Cardiac fibroblast (primary cell): Measurements from ENCODE around the gene CEP112.
A peak's percentile ranks its signal among the peaks of the same experiment; 100 is the strongest.

ENCODE experiments used
- DNase-seq, 2 donors: peaks; one replicate each; pipeline versions ENCODE4 v3.0.0 to v3.0.0-alpha.2; 2010; ENCODE audit warnings: low read depth in 2 of 2
- H3K4me3 ChIP-seq, 2 donors: replicated peaks in 1 of 2; 1 replicate in 1 of 2; 2 replicates in 1 of 2; pipeline ENCODE4 v1.5.1; 2011; ENCODE audit warnings: low read depth in 2 of 2, low read length in 2 of 2, mild to moderate bottlenecking in 2 of 2, moderate library complexity in 1 of 2
- CTCF ChIP-seq: IDR thresholded peaks from one replicate; pipeline ENCODE4 v1.5.1; 2011; ENCODE audit warnings: low read depth, mild to moderate bottlenecking, low read length, inconsistent platforms

Gene CEP112

GRCh38 chr17:66143657-66144282 is 48.2 kb downstream of the CEP112 start:
- no peak for TF ChIP-seq CTCF
- H3K4me3 ChIP-seq = no peak overlapping the region
- DNase-seq = no peak

GRCh38 chr17:66142428-66142827 is 49.5 kb downstream of the CEP112 start:
- H3K4me3 ChIP-seq = no peak overlapping the region
- TF ChIP-seq CTCF = no peak
- DNase-seq = no peak

GRCh38 chr17:66138120-66138519 is 53.8 kb downstream of the CEP112 start:
- H3K4me3 ChIP-seq = no peak overlapping the region
- TF ChIP-seq CTCF = no peak

GRCh38 chr17:66135896-66136295 is 56.0 kb downstream of the CEP112 start:
- H3K4me3 ChIP-seq = no peak overlapping the region
- no peak for TF ChIP-seq CTCF
- peak in 1 of 2 donors; percentile 7 for DNase-seq

More at GRCh38 chr17:66138120-66138519, 53.8 kb downstream of the CEP112 start:
- no peak for DNase-seq

- TF ChIP-seq CTCF = no peak
- no peak overlapping the region for H3K4me3 ChIP-seq
- no peak for DNase-seq
Measured at GRCh38 chr17:66135219-66135618, 56.7 kb downstream of the CEP112 start.

- no peak for TF ChIP-seq CTCF
- DNase-seq = no peak
- H3K4me3 ChIP-seq = no peak overlapping the region
Measured at GRCh38 chr17:66129759-66130158, 62.2 kb downstream of the CEP112 start.

GRCh38 chr17:66126231-66126630 is 65.7 kb downstream of the CEP112 start:
- no peak for TF ChIP-seq CTCF
- H3K4me3 ChIP-seq = no peak overlapping the region
- peak; percentile 14 to 45 for DNase-seq
